C4-2B (cell line): ENCODE measurements around the gene AGR3.

Source experiments
- ZFX ChIP-seq: fragments of 450-650 bp; IDR thresholded peaks from 2 replicates; pipeline ENCODE4 v1.6.1; 2017
- TF ChIP-seq, protein P1 (sequence below): fragments of 450-650 bp; conservative IDR thresholded peaks from 2 replicates; pipeline ENCODE4 v1.5.1; 2017; ENCODE audit warnings: mild to moderate bottlenecking

GRCh38 chr7:16925609-16926008 lies 43.8 kb upstream of the AGR3 start:
- TF ChIP-seq, protein P1, sequence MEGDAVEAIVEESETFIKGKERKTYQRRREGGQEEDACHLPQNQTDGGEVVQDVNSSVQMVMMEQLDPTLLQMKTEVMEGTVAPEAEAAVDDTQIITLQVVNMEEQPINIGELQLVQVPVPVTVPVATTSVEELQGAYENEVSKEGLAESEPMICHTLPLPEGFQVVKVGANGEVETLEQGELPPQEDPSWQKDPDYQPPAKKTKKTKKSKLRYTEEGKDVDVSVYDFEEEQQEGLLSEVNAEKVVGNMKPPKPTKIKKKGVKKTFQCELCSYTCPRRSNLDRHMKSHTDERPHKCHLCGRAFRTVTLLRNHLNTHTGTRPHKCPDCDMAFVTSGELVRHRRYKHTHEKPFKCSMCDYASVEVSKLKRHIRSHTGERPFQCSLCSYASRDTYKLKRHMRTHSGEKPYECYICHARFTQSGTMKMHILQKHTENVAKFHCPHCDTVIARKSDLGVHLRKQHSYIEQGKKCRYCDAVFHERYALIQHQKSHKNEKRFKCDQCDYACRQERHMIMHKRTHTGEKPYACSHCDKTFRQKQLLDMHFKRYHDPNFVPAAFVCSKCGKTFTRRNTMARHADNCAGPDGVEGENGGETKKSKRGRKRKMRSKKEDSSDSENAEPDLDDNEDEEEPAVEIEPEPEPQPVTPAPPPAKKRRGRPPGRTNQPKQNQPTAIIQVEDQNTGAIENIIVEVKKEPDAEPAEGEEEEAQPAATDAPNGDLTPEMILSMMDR, result no peak
- TF ChIP-seq ZFX, result no peak
